ENCODE measurements around the gene UGT2B7.
"Not testable (repeated sequence)": the region's sequence is repeated elsewhere in the genome, so short reads cannot be mapped to it uniquely, and the experiment has no call there.

The UGT2B7 gene

GRCh38 chr4:69096111-69096656 lies at the start of gene UGT2B7:
Gene UGT2B7 (plus strand): TSS chr4:69096474. CDS start chr4:69096521, 47 bp downstream.
- intact Hi-C loops (cut with DNase I): no loop called here
- DNase-seq: no peak

- intact Hi-C loops (cut with DNase I): no loop called here
- DNase-seq: no peak
These were observed 46.4 kb upstream of the UGT2B7 start for GRCh38 chr4:69049860-69050259.

- intact Hi-C loops (cut with DNase I); DNase-seq: not testable (repeated sequence)
These were observed 45.3 kb upstream of the UGT2B7 start for GRCh38 chr4:69050853-69051575.

- no peak for DNase-seq
- intact Hi-C loops (cut with DNase I): no loop called here
These were observed 44.7 kb upstream of the UGT2B7 start for GRCh38 chr4:69051576-69051943.

- intact Hi-C loops (cut with DNase I): not testable (repeated sequence)
These were observed 42.9 kb upstream of the UGT2B7 start for GRCh38 chr4:69053309-69053885.

GRCh38 chr4:69054033-69054432 lies 42.2 kb upstream of the UGT2B7 start:
- intact Hi-C loops (cut with DNase I); DNase-seq: not testable (repeated sequence)

More at GRCh38 chr4:69053309-69053885, 42.9 kb upstream of the UGT2B7 start:
- not testable (repeated sequence) for DNase-seq

GRCh38 chr4:69054578-69055200 lies 41.6 kb upstream of the UGT2B7 start:
- intact Hi-C loops (cut with DNase I): no loop called here
- no peak for DNase-seq

- DNase-seq: no peak
- intact Hi-C loops (cut with DNase I): no loop called here
These were observed 40.1 kb upstream of the UGT2B7 start for GRCh38 chr4:69056150-69056549.

- DNase-seq: no peak
- intact Hi-C loops (cut with DNase I): no loop called here
These were observed 39.2 kb upstream of the UGT2B7 start for GRCh38 chr4:69056921-69057550.

- DNase-seq: no peak
- intact Hi-C loops (cut with DNase I): no loop called here
These were observed 38.5 kb upstream of the UGT2B7 start for GRCh38 chr4:69057620-69058409.

GRCh38 chr4:69058410-69059059 lies 37.7 kb upstream of the UGT2B7 start:
- intact Hi-C loops (cut with DNase I): no loop called here
- DNase-seq: no peak

- intact Hi-C loops (cut with DNase I): no loop called here
- no peak for DNase-seq
These were observed 35.5 kb upstream of the UGT2B7 start for GRCh38 chr4:69060651-69061308.

- DNase-seq: no peak
- intact Hi-C loops (cut with DNase I): no loop called here
These were observed 31.9 kb upstream of the UGT2B7 start for GRCh38 chr4:69064391-69064790.

- no peak for DNase-seq
- intact Hi-C loops (cut with DNase I): no loop called here
These were observed 29.3 kb upstream of the UGT2B7 start for GRCh38 chr4:69066945-69067344.

- DNase-seq: no peak
- intact Hi-C loops (cut with DNase I): no loop called here
These were observed 27.2 kb upstream of the UGT2B7 start for GRCh38 chr4:69069085-69069484.

GRCh38 chr4:69070590-69070989 lies 25.7 kb upstream of the UGT2B7 start:
- intact Hi-C loops (cut with DNase I): no loop called here
- DNase-seq: no peak

GRCh38 chr4:69071286-69071685 lies 25.0 kb upstream of the UGT2B7 start:
- DNase-seq: no peak
- intact Hi-C loops (cut with DNase I): no loop called here

- intact Hi-C loops (cut with DNase I): no loop called here
- DNase-seq: no peak
These were observed 22.9 kb upstream of the UGT2B7 start for GRCh38 chr4:69073375-69073774.

GRCh38 chr4:69075061-69075792 lies 21.0 kb upstream of the UGT2B7 start:
- DNase-seq: no peak
- intact Hi-C loops (cut with DNase I): no loop called here

All from posterior cingulate gyrus (tissue), 11 donors.